Testis (tissue), 3 donors: ENCODE measurements around the gene SYMPK. TPM values are rescaled to one million over a fixed set of nuclear protein-coding genes. Genes with fewer than 3 reads are reported as not detected.

Experiments
- DNase-seq: peaks from one replicate; pipeline ENCODE4 v3.0.0-alpha.2; 2019
- H3K27ac ChIP-seq, 2 donors: fragments of 200-600 bp; sonication (generic); one replicate each; pipeline ENCODE4 v1.5.1; 2019
- H3K27me3 ChIP-seq: fragments of 200-600 bp; sonication (generic); one replicate; pipeline ENCODE4 v1.5.1; 2019
- H3K36me3 ChIP-seq: fragments of 200-600 bp; sonication (generic); one replicate; pipeline ENCODE4 v1.5.1; 2017; ENCODE audit warnings: low read depth; ENCODE audit errors: missing control alignments
- H3K4me1 ChIP-seq: fragments of 200-600 bp; sonication (generic); one replicate; pipeline ENCODE4 v1.5.1; 2019
- H3K4me3 ChIP-seq, 2 donors: fragments of 200-600 bp; sonication (generic); one replicate each; pipeline ENCODE4 v1.5.1; 2017 to 2019
- H3K9me3 ChIP-seq: fragments of 200-600 bp; sonication (generic); one replicate; pipeline ENCODE4 v1.5.1; 2017
- POLR2A ChIP-seq: fragments of 450-650 bp; IDR thresholded peaks from one replicate; pipeline ENCODE4 v1.6.1; 2017; ENCODE audit warnings: antibody characterized with exemption, mild to moderate bottlenecking, moderate library complexity
- WGBS, 2 donors: methylation state at CpG; one replicate each; pipeline ENCODE4 v1.1.5; 2018; 5-methylcytosine and 5-hydroxymethylcytosine counted together
- intact Hi-C: fragments of 100-400 bp; cut with DNase I; formaldehyde crosslinking; loops from one replicate; pipeline ENCODE4 v1.15.1; 2023; ENCODE audit warnings: low total_unique reads
- polyA plus RNA-seq: library from polyadenylated mRNA; stranded (reverse); fragments of 350-450 nt; fragmentation: Illumina TruSeq; extraction: RNeasy Lipid Tissue Mini Kit (QIAGEN cat#74804); gene quantifications from one replicate; pipeline ENCODE4 v1.2.3, GENCODE V29; 2014; ENCODE audit warnings: low read depth, low replicate concordance; ENCODE audit not compliant: insufficient read depth
- total RNA-seq, 2 donors: library from RNA; depleted of rRNA; stranded (reverse); fragments of >200 nt; gene quantifications; one replicate each; pipeline ENCODE4 v1.2.3, GENCODE V29; 2016
- TF ChIP-seq, protein P1 (sequence below), 3 experiments: fragments of 450-650 bp in 2 of 3; fragments of 200-600 bp in 1 of 3; sonication (generic) in 1 of 3; IDR thresholded peaks; one replicate each; pipeline ENCODE4 v1.5.1; 2016 to 2019; ENCODE audit warnings: antibody characterized with exemption in 3 of 3, mild to moderate bottlenecking in 2 of 3, moderate library complexity in 1 of 3

The SYMPK gene
- total and polyA plus RNA-seq, 3 donors from 2014 or later, result 123 to 195 (median 142) TPM

GRCh38 chr19:45781214-45782161, 81.5 kb downstream of the SYMPK start:
- Histone ChIP-seq H3K4me1 (peaks cover 29% of the 10 kb centered on the region), H3K36me3 (no peaks in the 10 kb centered on the region), H3K4me3 (peak overlapping the region; percentile 50 to 60), H3K27ac (peak overlapping the region; percentile 79 to 89), H3K9me3 (no peaks in the 10 kb centered on the region), H3K27me3 (no peaks in the 10 kb centered on the region)
- WGBS, 2 donors, result 36 to 58% methylated on average over 13 to 16 of the region's 17 CpGs
- no peak for TF ChIP-seq POLR2A
- TF ChIP-seq, protein P1, sequence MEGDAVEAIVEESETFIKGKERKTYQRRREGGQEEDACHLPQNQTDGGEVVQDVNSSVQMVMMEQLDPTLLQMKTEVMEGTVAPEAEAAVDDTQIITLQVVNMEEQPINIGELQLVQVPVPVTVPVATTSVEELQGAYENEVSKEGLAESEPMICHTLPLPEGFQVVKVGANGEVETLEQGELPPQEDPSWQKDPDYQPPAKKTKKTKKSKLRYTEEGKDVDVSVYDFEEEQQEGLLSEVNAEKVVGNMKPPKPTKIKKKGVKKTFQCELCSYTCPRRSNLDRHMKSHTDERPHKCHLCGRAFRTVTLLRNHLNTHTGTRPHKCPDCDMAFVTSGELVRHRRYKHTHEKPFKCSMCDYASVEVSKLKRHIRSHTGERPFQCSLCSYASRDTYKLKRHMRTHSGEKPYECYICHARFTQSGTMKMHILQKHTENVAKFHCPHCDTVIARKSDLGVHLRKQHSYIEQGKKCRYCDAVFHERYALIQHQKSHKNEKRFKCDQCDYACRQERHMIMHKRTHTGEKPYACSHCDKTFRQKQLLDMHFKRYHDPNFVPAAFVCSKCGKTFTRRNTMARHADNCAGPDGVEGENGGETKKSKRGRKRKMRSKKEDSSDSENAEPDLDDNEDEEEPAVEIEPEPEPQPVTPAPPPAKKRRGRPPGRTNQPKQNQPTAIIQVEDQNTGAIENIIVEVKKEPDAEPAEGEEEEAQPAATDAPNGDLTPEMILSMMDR (IDR thresholded peaks at IDR 0.05), result no peak
- intact Hi-C loops, result no loop called here
- DNase-seq, result no peak

- Histone ChIP-seq H3K27ac (peak overlapping the region in 1 of 2 donors; percentile 89), H3K4me1 (peaks cover 29% of the 10 kb centered on the region), H3K4me3 (peak overlapping the region in 1 of 2 donors; percentile 60), H3K27me3 (no peaks in the 10 kb centered on the region), H3K36me3 (no peaks in the 10 kb centered on the region), H3K9me3 (no peaks in the 10 kb centered on the region)
- intact Hi-C loops, result no loop called here
- WGBS, 2 donors, result 34 to 67% methylated on average over 7 to 13 of the region's 13 CpGs
- no peak for TF ChIP-seq POLR2A
- TF ChIP-seq, protein P1 (IDR thresholded peaks at IDR 0.05), result no peak
- DNase-seq, result no peak
These were observed 82.3 kb downstream of the SYMPK start for GRCh38 chr19:45780448-45781213.

DNA sequence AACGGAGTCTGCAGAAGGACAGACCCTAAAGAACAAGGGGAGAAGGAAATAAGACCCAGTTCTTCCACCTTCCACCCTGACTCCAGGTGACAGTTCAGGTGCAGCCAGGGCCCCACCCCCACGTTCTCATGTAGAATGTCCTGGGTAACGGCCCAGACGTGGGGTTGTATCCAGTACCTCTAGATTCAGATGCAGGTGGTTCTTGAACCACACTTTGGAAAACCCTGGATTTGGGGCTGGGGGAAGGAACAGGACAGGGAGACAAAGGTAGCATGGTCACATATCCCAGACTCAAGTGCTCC, 82.8 kb downstream of the SYMPK start:
- 48 to 63% methylated on average over 4 of the region's 4 CpGs for WGBS, 2 donors
- Histone ChIP-seq H3K27me3 (no peaks in the 10 kb centered on the region), H3K27ac (peak overlapping the region in 1 of 2 donors; percentile 89), H3K4me3 (no peak overlapping the region), H3K4me1 (peaks cover 29% of the 10 kb centered on the region), H3K9me3 (no peaks in the 10 kb centered on the region), H3K36me3 (no peaks in the 10 kb centered on the region)
- intact Hi-C loops, result no loop called here
- no peak for TF ChIP-seq POLR2A
- TF ChIP-seq, protein P1 (IDR thresholded peaks at IDR 0.05), result no peak
- DNase-seq, result no peak

- peaks cover 29% of the 10 kb centered on the region for H3K4me1 ChIP-seq
- no peak overlapping the region for H3K4me3 ChIP-seq
- peak; percentile 88 for DNase-seq
- no peaks in the 10 kb centered on the region for H3K36me3 ChIP-seq
- no peaks in the 10 kb centered on the region for H3K27me3 ChIP-seq
- 40 to 42% methylated on average over 22 to 48 of the region's 48 CpGs for WGBS, 2 donors
- H3K9me3 ChIP-seq, result no peaks in the 10 kb centered on the region
- TF ChIP-seq POLR2A, result no peak
- TF ChIP-seq, protein P1 (IDR thresholded peaks at IDR 0.05), result peak in 2 of 3 experiments; percentile 13 to 24
- H3K27ac ChIP-seq, result peak overlapping the region in 1 of 2 donors; percentile 89
- intact Hi-C loops, result loop anchor here (10.0 kb wide), 1 partner anchor 105 kb away; the partner anchor contains the start of gene IRF2BP1
These were observed 83.5 kb downstream of the SYMPK start for GRCh38 chr19:45779231-45780145.
